Amniotic epithelial cell (primary cell): ENCODE measurements around the gene NRXN3.
A peak's percentile ranks its signal among the peaks of the same experiment; 100 is the strongest.
"Not testable (repeated sequence)": the region's sequence is repeated elsewhere in the genome, so short reads cannot be mapped to it uniquely, and the experiment has no call there.

Experiments
- DNase-seq: peaks from one replicate; pipeline ENCODE4 v3.0.0-alpha.2; 2010; ENCODE audit warnings: low read depth

NRXN3 gene

DNA sequence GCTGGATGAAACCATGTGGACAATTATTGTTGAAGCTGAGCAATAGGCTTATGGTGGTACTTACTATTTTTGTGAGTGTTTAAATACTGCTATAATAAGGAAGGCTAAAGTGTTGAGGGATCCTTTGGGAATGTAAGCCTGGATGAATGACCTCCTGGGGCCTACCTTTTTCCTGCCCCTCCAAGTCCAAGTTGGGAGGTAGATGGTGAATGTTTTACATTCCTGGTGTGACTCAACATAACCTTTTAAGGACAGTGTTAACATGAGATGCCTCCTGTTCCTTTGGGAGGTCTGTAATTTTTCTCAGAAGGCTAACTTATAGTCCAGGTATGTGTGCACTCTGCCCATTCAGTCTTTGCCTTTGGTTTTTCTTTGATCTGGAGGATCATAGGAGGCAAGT lies 315.9 kb downstream of the NRXN3 start:
- no peak for DNase-seq

DNA sequence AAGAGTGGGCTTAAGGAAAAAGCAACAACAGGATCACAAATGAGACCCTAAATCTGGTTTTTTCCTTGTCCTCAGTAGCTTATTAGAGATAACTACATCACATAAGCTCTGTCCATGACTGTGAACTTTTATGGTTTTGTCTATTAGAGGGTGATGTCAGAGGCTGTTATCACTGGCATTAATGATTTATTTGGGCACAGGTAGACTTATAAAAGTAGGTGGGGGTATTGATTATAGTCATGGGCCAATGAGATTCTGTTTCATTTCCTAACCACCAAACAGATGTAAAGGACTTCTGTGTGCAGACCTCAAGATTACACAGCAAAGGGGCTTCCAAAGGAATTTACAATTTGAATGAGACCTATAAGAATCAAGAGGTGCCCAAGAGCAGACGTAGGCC lies 316.4 kb downstream of the NRXN3 start:
- DNase-seq, result no peak

DNA sequence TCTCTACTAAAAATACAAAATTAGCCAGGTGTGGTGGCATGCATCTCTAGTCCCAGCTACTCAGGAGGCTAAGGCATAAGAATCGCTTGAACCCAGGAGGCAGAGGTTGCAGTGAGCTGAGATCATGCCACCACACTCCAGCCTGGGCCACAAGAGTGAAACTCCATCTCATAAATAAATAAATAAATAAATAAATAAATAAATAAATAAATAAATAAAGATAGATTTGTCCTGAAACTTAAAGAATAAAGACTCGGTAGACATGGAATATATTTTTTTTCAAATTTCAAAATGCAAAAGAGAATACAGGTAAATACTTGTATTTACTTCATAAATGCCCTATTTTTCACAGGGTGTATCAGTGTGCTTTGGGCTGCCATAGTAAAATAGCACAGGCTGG lies 317.4 kb downstream of the NRXN3 start:
- not testable (repeated sequence) for DNase-seq

DNA sequence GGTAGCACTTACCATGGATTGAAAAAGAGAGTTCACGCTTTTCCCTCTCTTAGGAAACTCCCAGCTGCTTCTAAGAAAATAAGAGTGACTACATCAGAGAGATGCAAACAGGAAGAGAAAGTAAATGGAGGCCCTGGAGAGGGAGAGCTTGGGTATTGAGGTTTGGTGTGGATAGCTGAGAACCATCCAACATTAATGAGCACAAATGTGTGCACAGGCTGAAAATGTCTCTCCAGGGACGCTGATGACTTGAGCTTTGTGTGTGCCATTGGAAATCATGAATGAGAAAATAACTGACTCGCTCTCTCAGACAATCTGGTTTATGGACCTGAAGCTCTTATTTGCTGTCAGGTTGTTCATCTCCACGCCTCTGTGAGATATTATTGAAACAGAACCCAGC lies 318.8 kb downstream of the NRXN3 start:
- no peak for DNase-seq

DNA sequence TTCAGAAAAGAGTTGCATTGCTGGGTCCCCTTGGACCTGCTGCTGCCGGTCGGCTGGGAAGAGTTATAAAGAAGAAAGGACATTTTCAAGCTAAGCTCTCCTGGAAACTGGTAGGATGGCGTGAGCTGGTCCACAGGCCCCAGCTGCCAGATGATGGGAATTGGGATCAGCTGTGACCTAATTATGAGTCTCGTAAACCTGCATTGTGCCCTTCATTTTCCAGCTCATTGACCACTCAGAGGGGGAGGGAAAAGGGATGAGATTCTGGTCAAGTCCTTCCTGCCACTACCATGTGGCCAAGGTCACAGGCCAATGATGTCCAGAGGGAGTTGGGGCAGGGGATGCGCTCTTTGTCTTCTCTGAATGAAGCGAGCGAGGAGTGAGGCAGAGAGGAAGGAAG lies 320.9 kb downstream of the NRXN3 start:
- no peak for DNase-seq

DNA sequence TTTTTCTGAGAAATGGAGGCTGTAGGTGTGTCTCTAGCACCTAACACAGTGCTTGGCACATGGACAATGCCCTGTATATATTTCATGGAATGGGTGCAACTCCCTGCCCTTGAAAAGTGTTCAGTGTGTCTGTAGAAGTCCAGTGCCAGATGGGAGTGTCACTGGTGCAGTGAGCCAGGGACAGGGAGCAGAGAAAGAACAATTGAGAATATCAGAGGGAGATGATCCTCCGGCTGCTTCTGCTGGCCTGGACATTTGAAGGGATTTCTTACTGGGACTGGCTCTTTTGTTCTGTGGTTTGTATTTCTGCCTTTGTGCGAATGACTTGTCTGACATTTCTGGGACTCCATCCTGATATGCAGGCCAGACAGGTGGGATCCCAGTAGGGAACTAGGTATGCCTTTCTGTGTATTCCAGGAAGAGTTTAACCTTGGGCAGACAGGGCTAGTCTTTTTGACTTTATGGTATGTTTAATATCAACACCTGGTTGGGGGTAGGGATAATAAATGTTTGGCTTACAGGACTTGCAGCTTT lies 328.0 kb downstream of the NRXN3 start:
- DNase-seq, result no peak

DNA sequence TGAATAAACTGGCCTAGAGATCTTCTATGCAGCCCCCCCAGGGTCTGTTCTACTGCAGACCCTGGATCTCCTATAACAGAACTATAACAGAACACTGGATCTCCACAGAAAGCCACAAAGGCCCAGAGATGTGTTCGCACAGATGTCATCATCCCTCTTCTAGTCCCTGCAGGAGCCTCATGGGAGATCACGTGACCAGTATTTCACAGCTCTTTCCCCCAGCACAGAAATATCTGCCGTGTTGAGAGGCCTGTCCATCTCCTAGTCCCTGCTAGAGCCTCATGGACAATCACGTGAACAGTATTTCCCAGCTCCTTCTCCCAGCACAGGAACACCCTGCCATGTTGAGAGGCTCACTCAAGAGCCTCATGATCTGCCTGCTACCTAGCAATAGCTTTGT lies 331.7 kb downstream of the NRXN3 start:
- no peak for DNase-seq

DNA sequence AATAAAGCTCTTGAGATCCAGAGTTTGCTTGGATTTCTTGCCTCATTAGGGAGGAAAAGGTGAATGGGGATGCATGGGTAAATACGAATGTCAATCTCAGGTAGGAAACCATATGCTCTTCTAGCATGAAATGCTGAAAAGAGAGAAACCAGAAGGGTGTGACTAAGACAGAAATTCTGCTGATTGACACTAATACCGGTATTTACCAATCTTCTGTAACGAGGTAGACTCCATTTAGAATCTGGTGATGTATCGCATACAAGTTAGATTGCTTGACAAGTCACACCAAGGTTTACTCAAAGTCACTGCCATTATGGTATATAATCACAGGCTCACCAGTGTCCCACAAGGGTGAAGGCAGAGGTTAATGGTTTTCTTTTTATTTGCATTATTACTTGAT lies 337.9 kb downstream of the NRXN3 start:
- no peak for DNase-seq

DNA sequence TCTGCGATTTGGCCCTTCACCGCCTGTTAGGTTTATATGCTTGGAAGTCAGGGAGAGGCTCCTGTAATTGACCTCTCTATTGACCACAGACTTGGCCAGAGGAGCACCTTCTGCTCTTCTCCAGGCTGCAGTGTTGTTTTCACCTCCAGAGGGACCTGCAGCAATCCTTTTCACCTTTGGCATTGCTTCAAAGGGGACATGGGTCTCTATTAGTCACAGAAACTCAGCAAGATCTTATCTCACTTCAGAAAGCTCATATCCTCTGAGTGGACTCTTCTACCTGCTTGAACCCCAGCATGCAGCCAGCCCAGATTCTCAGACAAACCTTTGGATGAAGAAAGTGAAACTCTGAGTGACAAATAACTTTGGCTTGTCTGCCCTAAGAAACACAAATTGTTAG lies 339.3 kb downstream of the NRXN3 start:
- DNase-seq, result no peak

DNA sequence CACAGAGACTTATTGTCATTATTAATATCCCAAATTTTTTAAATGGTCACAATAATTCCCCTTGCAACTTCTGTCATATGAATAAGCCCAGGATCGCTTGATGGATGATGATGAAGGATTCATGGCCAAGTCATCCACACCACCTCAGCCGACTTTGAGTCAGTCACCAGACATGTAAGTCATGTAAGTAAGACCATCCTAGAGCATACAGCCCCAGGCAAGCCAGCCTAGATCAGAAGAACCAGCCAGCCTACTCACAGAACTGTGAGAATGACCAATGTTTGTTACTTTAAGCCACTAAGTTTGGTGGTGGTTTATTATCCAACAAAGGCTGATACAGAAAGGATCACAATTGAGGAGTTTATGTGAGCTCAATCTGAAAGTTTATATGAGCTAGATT lies 341.8 kb downstream of the NRXN3 start:
- no peak for DNase-seq

DNA sequence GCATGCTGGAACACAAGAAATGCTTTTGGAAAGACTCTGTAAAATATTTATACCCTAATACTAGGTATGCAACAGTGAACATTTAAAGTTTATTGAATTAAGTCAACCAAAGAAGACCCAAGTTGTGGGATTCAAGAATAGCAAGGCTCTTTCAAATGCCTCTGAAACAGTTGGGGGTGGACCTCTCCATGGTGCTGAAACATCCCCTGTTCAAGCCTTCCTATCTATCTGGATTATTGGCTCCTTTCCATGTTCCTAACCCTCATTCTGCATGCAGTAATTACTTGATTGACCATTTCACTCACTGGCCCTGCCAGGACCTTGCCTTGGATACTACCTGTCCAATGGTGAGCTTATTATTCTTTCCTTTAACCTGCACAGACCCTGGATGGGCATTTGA lies 349.7 kb downstream of the NRXN3 start:
- DNase-seq, result peak; percentile 4

DNA sequence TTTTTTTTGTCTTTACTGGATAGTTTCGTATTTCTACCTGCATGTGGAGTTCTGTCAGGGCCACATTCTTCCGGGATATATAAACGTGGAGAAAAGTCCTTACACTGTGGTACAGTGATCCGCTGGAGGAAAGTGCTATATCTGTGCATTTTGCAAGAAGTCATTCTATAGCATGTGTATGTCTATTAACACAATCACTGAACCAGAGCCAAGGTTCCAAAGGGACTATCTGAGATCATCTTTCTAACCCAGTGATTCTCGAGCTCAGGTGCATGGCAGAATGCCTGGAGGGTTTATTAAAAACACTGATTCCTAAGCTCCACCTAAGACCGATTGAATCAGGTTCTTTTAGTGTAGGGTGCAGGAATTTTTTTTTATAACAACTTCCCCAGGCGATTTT lies 354.0 kb downstream of the NRXN3 start:
- DNase-seq, result no peak

DNA sequence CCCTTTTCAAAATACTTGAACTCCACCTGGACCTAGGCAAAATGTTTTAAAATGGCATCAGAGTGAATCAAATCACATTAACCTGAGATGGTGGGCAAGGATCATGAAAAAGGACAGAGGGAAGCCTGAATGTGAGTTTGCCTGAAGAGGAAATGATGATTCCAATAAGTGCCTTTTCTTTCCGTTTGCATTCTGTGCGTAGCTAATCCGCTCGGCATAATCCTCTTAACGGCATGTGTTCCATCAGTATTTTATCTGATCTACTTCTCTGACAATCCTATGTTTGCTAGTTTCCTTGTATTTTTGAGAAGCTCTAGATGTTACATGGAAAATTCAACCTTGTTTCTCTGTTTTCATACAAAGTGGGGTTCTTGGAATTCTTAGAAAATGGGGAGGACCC lies 354.6 kb downstream of the NRXN3 start:
- DNase-seq, result no peak

DNA sequence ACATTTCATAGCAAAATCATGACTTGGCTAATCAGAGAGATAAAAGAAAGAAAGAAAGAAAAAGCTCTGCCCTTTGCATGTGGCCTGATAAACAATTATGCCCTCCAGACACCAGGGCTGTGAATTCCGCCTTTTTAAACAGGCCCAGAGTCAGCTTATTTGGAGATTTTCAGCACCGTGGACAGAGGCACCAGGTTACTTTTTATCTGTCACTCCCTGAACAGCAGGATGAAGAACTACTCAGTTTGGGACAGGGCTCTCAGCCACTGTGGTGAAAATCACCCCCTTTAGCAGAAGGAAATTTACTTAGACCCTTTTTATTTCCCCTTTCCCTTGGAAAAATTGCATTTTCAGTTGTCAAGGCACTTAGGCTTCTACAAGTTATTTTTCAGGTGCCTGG lies 359.9 kb downstream of the NRXN3 start:
- DNase-seq, result peak; percentile 0

DNA sequence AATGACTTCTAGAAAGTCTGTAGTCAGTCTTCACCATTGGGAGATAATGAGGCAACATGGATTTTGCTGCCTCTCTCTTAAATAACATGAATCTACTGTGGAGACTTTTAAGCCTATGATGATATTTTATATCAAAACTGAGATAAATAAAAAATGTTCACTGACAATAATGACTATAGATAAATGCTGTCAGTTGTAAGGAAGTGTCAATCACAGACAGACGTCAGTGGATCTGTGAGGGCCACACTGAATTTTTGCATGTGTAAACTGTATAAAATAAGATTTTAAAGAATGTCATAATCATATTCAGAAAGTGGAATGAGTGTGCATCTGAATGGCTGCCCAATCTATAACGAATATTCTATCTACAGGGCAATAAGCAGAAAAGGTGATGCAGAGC lies 364.0 kb downstream of the NRXN3 start:
- DNase-seq, result no peak

DNA sequence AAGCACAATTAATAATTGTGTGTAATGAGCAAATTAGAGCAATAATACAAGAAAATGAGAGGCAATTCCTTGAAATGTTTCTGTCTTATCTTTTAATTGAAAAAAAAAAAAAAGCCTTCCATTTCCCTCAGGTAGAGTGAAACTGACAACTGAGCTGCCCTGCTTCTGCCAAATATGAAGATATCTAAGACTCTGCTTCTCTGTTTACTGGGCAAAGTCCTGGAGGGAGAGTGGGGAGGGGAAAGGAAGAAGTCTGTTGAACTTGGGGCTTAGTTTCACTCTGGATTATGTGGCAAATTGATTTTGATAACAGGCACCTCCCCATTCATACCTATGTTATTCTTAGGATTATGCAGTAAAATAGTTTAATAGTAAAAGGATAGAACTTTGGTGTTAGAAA lies 364.9 kb downstream of the NRXN3 start:
- DNase-seq, result no peak

DNA sequence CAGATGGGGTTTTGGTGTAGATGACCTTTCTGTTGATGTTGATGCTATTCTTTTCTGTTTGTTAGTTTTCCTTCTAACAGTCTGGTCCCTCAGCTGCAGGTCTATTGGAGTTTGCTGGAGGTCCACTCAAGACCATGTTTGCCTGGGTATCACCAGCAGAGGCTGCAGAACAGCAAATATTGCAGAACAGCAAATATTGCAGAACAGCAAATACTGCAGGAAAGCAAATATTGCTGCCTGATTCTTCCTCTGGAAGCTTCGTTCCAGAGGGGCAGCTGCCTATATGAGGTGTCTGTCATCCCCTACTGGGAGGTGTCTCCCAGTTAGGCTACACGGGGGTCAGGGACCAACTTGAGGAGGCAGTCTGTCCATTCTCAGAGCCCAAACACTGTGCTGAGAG lies 371.6 kb downstream of the NRXN3 start:
- DNase-seq, result not testable (repeated sequence)

DNA sequence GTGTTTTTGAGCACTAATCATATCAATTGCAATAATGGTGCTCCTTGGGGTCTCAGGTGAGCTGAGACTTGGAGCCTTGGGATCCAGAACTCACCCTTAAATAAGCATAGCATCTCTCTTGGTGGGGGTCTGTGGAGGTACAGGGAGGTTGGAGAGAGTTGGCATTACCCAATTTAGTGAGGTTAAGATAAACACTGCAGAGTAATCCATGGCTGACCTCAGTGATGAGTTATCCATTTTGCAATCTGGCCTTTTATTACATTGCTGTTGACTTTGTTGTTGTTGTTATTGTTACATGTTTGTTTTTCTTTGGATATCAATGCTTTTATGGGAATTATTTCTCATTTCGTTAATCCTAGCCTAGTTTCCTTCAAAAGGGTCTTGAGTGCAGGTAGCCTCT lies 373.3 kb downstream of the NRXN3 start:
- DNase-seq, result no peak

DNA sequence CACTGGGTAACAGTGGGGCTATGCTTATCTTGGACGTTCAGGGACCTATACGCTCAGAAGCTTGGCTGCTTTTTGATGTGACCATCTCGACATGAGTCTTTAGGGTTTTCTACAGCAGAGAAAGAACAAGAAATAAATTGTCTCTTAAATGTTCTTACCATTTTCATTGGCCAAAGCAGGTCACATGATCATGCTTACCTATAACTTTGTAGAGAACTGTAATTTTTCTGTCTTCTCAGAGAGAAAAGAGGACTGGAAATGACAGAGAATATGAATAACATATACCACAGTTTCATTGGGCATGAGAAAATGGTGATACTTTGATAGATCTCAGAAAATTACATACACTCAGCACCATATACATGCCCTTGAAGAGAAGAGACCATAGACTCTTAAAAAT lies 390.9 kb downstream of the NRXN3 start:
- DNase-seq, result no peak

DNA sequence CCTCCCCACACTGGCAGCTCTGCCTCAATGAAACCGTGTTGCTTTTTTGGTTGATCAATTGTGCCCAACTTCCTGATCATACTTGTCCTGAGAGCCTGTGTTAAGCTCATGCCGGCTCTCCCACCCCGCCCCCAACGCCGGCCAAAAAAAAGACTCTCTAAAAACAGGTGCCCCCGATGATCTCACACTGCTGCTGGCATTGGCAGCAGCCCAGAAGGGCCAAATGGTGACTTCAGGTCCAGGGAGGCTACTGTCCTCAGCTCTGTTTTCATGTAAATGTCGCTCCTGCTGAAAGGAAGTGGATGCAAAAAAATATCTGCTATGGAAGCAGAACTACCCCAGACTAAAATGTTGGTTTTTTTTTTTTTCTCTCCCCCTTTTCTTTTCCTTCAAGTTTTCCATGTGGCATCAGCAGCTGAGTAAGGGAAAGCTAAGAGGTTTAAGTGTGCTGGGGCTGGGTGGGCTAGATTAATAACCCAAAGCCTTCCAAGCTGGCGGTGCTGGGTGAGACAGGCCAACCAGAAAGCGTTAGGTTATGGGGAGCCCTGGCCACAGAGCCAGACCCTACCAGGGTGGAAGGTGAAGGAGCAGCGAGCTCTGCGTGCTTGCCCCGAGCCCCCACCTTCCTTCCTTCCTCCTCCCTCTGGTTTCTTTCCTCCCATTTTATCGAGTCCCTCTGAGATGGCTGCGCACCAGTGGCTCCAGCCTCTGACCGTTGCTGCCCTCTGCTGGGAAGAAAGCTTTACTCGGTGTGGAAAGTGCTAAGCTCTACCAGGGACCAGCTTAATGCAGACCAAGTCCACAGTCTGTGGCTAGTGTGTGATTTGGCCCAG lies 396.1 kb downstream of the NRXN3 start:
- DNase-seq, result peak; percentile 18

DNA sequence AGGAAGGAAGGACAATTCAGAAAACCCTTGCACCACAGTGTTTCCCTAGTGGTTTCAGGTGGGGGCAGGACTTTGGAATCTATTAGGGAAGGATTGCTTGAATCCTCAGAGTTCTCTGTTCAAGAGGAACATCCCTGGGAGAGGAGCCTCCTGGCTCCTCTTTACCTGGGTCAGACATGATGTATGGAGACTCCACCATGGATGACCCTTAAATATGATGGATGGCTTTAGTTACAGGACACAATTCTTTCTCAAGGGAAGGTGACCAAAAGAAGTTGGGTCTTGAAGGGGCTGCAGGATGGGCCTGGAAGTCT lies 396.6 kb downstream of the NRXN3 start:
- DNase-seq, result no peak

DNA sequence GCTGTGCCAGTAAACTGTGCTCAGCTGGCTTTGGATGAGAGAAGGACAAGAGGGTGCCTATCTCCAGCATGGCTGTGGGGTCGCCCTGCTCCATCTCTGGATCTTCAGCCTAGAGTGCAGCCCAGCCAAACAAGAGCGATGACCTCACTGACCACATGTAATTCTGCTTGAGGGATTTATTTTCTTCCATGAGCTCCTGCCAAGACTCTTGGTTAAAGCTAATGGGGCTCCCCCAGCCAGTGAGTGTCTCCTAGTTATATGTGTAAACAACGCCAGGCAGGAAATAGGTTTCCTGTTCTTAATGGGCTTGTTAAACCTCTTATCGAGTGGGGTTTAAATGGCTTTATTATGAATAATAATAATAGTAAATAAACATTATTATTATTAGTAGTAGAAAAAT lies 397.2 kb downstream of the NRXN3 start:
- DNase-seq, result no peak

DNA sequence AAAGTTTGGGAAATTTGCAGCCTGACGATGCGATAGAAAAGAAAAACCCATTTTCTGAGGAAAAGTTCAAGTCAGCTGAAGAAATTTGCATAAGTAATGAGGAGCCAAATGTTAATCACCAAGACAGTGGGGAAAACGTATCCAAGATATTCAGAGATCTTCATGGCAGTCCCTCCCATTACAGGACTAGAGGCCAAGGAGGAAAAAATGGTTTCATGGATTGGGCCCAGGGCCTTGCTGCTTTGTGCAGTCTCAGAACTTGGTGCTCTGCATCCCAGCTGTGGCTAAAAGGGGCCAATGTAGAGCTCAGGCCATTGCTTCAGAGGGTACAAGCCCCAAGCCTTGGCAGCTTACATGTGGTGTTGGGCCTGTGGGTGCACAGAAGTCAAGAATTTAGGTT lies 403.6 kb downstream of the NRXN3 start:
- DNase-seq, result not testable (repeated sequence)

DNA sequence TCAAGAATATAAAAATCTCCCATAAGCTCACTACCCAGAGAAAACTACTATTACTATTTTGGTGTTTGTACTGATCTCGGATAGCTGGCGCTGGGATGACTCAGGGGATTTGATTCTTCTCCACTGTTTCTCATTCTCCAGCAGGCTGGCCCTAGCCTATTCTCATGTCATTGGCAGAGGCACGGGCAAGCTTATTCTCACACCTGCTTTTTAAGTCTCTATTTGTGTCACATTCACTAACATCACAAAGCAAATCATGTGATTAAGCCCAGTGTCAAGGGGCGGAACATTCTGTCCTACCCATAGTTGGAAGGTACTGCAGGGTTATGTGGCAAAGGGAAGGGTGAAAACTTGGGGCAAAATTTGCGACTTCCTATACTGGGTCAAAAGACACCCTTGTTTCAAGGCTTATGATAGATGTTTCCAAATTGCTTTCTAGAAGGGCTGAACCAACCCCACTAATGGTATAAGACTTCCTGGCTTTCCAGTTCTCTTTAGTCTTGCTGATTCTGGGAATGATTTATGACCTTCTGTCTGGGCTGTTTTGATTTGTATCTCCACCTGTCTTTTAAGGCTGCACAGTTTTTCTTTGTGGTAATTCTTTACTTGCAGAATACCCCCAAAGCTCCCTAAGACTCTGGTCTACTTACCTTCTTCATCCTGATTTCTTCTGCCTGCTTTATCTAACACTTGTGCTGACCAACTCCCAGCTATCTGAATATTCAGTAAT lies 406.4 kb downstream of the NRXN3 start:
- no peak for DNase-seq
